Suprapubic skin (tissue), 4 donors: ENCODE measurements around the gene BUD13. TPM values are rescaled to one million over a fixed set of nuclear protein-coding genes. Genes with fewer than 3 reads are reported as not detected.
"Not testable (repeated sequence)": the region's sequence is repeated elsewhere in the genome, so short reads cannot be mapped to it uniquely, and the experiment has no call there.

ENCODE experiments used
- DNase-seq, 2 donors: peaks; one replicate each; pipeline ENCODE4 v3.0.0-alpha.2; 2019; ENCODE audit warnings: low spot score in 2 of 2
- H3K27ac ChIP-seq: fragments of 200-600 bp; sonication (generic); one replicate; pipeline ENCODE4 v1.5.1; 2019
- H3K27me3 ChIP-seq: fragments of 200-600 bp; sonication (generic); one replicate; pipeline ENCODE4 v1.5.1; 2019
- H3K36me3 ChIP-seq: fragments of 200-600 bp; sonication (generic); one replicate; pipeline ENCODE4 v1.5.1; 2019
- H3K4me1 ChIP-seq: fragments of 200-600 bp; sonication (generic); one replicate; pipeline ENCODE4 v1.5.1; 2019
- H3K4me3 ChIP-seq: fragments of 200-600 bp; sonication (generic); one replicate; pipeline ENCODE4 v1.5.1; 2019; ENCODE audit warnings: mild to moderate bottlenecking
- H3K9me3 ChIP-seq: fragments of 200-600 bp; sonication (generic); one replicate; pipeline ENCODE4 v1.5.1; 2019
- CTCF ChIP-seq, 2 donors: fragments of 200-600 bp in 1 of 2; fragments of 450-650 bp in 1 of 2; sonication (generic) in 1 of 2; IDR thresholded peaks; one replicate each; pipeline ENCODE4 v1.5.1; 2016 to 2019; ENCODE audit warnings: antibody characterized with exemption in 2 of 2, mild to moderate bottlenecking in 1 of 2, moderate library complexity in 1 of 2
- EP300 ChIP-seq: sonication (generic); formaldehyde crosslinking; IDR thresholded peaks from one replicate; pipeline ENCODE4 v1.6.1; 2017; ENCODE audit warnings: antibody characterized with exemption
- POLR2A ChIP-seq, 2 donors: fragments of 450-650 bp; IDR thresholded peaks; one replicate each; pipeline ENCODE4 v1.6.1; 2017; ENCODE audit warnings: antibody characterized with exemption in 2 of 2, mild to moderate bottlenecking in 2 of 2, moderate library complexity in 2 of 2
- POLR2AphosphoS5 ChIP-seq, 3 donors: sonication (generic); formaldehyde crosslinking; IDR thresholded peaks; one replicate each; pipeline ENCODE4 v1.6.1; 2017; ENCODE audit warnings: antibody characterized with exemption in 3 of 3
- WGBS: methylation state at CpG from one replicate; pipeline ENCODE4 v1.1.5; 2018; 5-methylcytosine and 5-hydroxymethylcytosine counted together
- total RNA-seq, 4 donors: library from RNA; depleted of rRNA; stranded (reverse); fragments of >200 nt; gene quantifications; one replicate each; pipeline ENCODE4 v1.1.0, GENCODE V29; 2016

The BUD13 gene
- total RNA-seq, 4 donors from 2014 or later, result 11.5 to 19.4 (median 14.3) TPM

DNA sequence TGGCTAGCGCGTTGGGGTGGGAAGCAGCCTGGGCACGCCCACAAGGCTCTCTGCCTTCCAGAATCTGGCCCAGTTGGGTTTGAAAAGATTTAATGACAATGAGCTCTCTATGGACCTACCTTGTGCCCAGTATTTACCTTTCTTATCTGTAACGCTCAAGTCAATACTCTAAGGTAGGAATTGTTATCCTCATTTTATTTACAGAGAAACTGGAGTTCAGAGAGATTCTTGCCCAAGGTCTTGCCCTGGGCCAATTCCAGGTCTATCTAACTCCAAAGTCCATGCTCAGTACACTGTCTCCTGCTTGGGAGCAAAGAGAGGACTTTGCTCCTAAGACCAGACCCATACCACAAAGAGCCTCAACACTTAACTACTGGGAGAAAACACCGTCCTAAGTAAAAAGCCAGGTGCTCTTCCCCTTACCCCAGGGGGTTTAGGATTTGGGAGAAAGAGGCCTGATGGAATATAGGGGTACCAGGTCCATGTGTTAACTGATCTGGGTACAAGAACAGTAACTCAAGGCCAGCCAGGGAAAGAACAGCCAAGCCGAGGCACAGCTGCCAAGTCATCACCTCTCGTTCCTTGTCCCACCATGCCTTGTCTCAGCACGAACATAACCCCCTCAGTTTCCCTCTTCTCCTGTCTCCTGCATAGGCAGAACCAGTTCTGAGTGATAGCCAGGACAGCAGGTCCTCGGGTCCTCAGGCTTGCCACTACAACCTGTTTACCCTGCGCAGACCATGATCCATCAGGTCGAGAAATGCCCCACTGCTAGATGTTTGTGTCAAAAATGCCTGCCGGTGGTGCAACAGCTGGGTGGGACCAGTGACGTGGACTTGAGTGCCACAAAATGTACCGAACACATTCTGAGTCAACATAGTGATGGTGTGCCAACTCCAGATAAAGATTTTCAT, 35.7 kb upstream of the BUD13 start:
- Histone ChIP-seq H3K9me3 (no peaks in the 10 kb centered on the region), H3K36me3 (no peaks in the 10 kb centered on the region), H3K27ac (no peak overlapping the region), H3K27me3 (peaks cover 3% of the 10 kb centered on the region), H3K4me3 (no peak overlapping the region), H3K4me1 (no peaks in the 10 kb centered on the region)
- DNase-seq, result no peak
- TF ChIP-seq POLR2A (IDR thresholded peaks at IDR 0.05) (no peak), POLR2AphosphoS5 (IDR thresholded peaks at IDR 0.05) (no peak), EP300 (no peak), CTCF (IDR thresholded peaks at IDR 0.05) (no peak)
- WGBS, result 74% methylated on average over 14 of the region's 14 CpGs

GRCh38 chr11:116807601-116808261, 34.9 kb upstream of the BUD13 start:
- H3K36me3 ChIP-seq, result no peaks in the 10 kb centered on the region
- H3K27ac ChIP-seq, result no peak overlapping the region
- no peaks in the 10 kb centered on the region for H3K4me1 ChIP-seq
- peaks cover 3% of the 10 kb centered on the region for H3K27me3 ChIP-seq
- 90% methylated on average over 6 of the region's 6 CpGs for WGBS
- no peak overlapping the region for H3K4me3 ChIP-seq
- no peak for DNase-seq
- no peaks in the 10 kb centered on the region for H3K9me3 ChIP-seq
- TF ChIP-seq EP300 (no peak), CTCF (IDR thresholded peaks at IDR 0.05) (no peak), POLR2A (IDR thresholded peaks at IDR 0.05) (no peak), POLR2AphosphoS5 (IDR thresholded peaks at IDR 0.05) (no peak)

- no peak for DNase-seq
- TF ChIP-seq POLR2AphosphoS5 (IDR thresholded peaks at IDR 0.05), result no peak
- TF ChIP-seq CTCF (IDR thresholded peaks at IDR 0.05), result no peak
- TF ChIP-seq POLR2A (IDR thresholded peaks at IDR 0.05), result no peak
- TF ChIP-seq EP300, result no peak
- H3K27ac ChIP-seq, result no peak overlapping the region
- no peaks in the 10 kb centered on the region for H3K36me3 ChIP-seq
- 59% methylated on average over 3 of the region's 3 CpGs for WGBS
- H3K4me1 ChIP-seq, result no peaks in the 10 kb centered on the region
- H3K4me3 ChIP-seq, result no peak overlapping the region
- peaks cover 3% of the 10 kb centered on the region for H3K27me3 ChIP-seq
- H3K9me3 ChIP-seq, result no peaks in the 10 kb centered on the region
These were observed 31.2 kb upstream of the BUD13 start for GRCh38 chr11:116804001-116804400.

DNA sequence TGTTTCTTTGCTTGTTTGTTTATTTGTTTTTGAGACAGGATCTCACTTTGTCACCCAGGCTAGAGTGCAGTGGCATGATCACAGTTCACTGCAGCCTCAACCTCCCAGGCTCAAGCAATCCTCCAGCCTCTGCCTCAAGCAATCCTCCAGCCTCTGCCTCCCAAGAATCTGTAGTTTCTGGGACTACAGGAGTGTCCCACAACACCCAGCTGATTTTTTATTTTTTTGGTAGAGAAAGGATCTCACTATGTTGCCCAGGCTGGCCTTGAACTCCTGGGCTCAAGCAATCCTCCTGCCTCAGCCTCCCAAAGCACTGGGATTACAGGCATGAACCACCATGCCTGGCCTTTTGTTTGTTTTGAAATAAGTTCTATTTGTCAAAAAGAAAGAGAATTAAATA, 28.9 kb upstream of the BUD13 start:
- not testable (repeated sequence) for H3K27me3 ChIP-seq, H3K9me3 ChIP-seq, H3K4me3 ChIP-seq, H3K4me1 ChIP-seq, H3K27ac ChIP-seq, DNase-seq, H3K36me3 ChIP-seq

GRCh38 chr11:116800610-116801009, 27.8 kb upstream of the BUD13 start:
- no peaks in the 10 kb centered on the region for H3K36me3 ChIP-seq
- WGBS, result 94% methylated on average over 2 of the region's 2 CpGs
- H3K27me3 ChIP-seq, result no peaks in the 10 kb centered on the region
- no peak for DNase-seq
- TF ChIP-seq CTCF (IDR thresholded peaks at IDR 0.05) (no peak), EP300 (no peak), POLR2AphosphoS5 (IDR thresholded peaks at IDR 0.05) (no peak), POLR2A (IDR thresholded peaks at IDR 0.05) (no peak)
- H3K4me1 ChIP-seq, result no peaks in the 10 kb centered on the region
- no peaks in the 10 kb centered on the region for H3K9me3 ChIP-seq
- no peak overlapping the region for H3K27ac ChIP-seq
- no peak overlapping the region for H3K4me3 ChIP-seq
